GM18505 (cell line): ENCODE data around the gene SEMG2.

ENCODE experiments used
- ATAC-seq: cut with Tn5 transposase; IDR thresholded peaks from one replicate; pipeline ENCODE4 v1.9.1; 2021; ENCODE audit not compliant: unreplicated experiment
- POLR2A ChIP-seq: IDR thresholded peaks from 4 replicates; pipeline ENCODE4 v1.6.1; 2011; ENCODE audit warnings: borderline replicate concordance; ENCODE audit not compliant: insufficient read depth, insufficient read length; ENCODE audit errors: extremely low read depth

Gene SEMG2

DNA sequence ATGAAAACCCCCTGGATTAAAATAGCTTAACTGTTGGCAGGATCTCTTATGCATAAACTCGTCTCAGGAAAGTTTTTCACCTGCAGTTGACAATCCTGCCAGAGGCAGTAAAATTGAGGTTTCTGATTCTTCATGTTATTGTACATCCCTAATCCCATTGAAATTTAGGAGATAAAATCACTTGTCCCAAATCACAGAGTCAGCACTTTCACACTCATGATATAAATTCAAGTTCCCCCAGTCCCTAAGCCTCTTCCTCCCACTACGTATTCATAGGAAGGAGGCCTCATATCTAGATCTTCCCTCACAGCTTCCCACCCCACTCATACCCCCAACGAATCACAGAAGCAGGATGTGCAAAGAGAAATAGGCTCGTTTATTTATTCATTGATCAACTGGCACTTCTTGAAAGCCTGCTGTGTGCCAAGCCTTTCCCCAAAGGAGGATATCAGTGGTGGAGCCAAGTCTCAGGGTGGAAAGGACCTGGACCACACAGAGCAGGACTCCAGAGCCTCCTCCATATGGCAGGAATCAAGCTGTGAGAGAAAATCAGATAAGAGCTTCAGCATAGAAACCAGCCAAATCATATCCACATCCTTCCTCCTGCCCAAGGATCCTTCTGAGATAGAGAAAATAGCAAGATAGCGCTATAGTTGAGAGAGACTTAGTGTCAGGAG lies 30.8 kb downstream of the SEMG2 start:
- no peak for ATAC-seq
- no peak for TF ChIP-seq POLR2A

DNA sequence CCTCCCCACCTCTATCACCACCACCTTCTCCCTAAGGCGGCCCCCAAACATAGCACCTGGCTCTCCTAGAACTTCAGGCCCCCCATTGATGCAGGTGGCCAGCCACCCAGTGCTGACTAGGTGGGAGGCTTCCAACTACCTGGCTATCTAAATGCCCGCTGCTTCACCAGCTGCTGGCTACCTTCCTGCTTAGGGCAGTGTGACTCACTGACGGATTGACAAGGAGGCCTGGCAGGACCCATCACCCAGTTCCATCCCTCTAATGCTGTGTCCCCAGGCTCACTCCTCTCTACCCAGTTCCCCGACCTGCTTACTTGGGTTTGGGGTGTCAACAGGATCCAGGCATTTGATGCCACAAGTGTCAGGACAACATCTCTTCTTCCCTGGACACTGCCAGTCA lies 32.1 kb downstream of the SEMG2 start:
- ATAC-seq = no peak
- TF ChIP-seq POLR2A = no peak

DNA sequence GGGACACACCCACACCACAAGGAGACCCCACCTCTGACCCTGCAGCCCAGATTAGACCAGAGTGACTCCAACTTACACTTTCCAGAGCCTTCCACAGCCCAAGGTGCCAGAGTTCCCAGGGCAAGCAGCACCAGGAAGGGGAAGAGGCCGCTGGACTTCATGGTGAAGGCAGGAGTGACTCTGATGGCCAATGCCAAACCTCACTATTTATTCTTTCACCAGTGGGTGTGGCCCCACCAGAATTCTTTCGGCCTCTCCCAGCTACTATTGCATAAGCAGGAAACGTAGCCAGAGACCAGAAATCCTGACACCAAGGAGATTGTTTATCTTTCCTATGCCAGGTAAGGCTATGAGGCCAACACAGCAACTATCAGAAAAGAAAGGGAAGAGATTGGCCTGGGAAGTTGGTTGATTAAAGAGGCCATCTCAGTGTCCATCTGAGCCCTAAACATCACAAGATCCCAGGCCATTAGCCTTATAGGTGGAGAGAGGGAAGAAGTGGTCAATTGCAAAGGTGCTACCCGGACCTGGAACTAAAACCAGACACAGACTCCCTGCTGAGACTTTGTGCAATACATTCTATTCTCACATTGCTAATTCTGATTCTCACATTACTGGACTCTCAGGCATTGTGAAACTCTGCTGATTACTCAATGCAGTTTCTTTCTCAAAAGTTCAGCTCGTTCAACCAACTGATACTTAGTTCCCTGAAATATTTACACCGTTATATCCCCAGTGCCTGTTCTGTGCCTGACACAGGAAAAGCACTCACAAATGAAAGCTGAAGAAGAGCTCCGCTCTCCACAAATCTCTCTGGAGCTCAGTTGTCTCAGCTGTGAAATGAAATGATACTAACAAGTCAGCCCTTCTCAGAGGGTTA lies 33.5 kb downstream of the SEMG2 start, which contains the start of gene SLPI:
TSS of gene SLPI (minus strand) at position 182 of the 880 bp plus-strand sequence. CDS start at position 161, 21 bp downstream.
- ATAC-seq = no peak
- no peak for TF ChIP-seq POLR2A

DNA sequence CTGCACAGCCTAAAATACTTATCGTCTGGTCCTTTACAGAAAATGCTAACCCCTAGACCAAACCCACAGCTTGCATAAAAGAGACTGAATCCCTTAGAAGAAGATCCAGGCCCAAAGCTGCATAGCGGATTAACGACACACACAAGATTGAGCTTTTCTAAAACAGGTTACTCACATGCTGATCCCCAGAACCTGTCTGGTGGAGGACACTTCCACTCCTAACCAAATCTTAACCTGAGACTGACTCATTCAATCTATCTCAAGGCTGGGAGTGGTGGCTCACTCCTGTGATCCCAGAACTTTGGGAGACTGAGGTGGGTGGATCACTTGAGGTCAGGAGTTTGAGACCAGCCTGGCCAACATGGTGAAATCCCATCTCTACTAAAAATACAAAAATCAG lies 36.0 kb downstream of the SEMG2 start:
- no peak for ATAC-seq
- TF ChIP-seq POLR2A = no peak

DNA sequence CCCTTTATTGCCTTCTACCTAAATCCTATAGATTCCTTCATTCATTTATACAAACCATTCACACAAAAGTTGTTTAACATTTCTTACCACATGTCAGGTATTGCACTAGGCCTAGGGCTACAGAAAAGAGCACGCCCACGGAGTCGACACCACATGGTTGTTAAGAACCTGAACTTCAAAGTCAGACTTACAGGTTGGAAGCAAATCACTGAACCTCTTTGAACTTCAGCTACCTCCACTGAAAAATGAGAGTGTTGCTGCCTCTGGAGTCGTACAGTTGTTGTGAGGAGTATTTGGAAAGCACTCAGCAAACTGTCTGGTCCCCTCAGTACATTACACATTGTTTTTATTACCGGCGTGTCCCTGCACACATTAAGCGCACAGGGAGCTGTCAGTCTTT lies 36.5 kb downstream of the SEMG2 start:
- ATAC-seq = no peak
- no peak for TF ChIP-seq POLR2A

DNA sequence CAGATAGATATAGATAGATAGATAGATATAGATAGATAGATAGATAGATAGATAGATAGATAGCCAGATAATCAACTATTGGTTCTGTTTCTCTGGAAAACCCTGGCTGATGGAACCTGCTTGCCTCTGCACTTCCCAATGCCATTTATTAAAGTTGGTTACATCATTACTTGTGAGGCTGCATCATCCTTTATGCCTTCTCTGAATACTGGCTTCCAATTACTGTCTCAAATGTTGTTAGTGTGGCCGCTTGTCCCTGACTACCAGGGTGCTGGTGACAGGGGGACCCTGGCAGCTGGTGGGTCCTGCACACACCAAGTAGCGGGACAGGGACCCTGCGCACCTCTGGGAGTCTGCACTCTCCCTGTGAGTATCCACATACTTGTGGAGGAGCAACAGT lies 37.1 kb downstream of the SEMG2 start:
- no peak for ATAC-seq
- TF ChIP-seq POLR2A = no peak

DNA sequence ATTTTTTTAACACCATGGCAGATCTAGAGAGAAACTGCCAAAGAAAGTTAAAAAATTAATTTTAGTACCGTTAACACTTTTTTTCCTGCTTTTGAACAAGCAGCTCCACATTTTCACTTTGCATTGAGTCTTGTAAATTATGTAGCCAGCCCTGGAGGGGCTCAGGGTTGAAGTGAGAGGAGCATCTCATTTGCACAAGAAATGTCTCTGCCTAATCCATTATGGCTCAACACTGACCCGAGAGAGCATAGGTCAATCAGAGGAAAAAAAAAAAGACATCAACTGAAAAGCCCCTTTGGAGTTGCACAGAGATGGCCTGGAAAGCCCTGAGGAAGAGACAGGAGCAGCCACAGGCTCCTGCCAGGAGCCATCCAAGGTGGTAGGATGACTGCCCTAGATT lies 37.5 kb downstream of the SEMG2 start:
- TF ChIP-seq POLR2A = no peak
- no peak for ATAC-seq

DNA sequence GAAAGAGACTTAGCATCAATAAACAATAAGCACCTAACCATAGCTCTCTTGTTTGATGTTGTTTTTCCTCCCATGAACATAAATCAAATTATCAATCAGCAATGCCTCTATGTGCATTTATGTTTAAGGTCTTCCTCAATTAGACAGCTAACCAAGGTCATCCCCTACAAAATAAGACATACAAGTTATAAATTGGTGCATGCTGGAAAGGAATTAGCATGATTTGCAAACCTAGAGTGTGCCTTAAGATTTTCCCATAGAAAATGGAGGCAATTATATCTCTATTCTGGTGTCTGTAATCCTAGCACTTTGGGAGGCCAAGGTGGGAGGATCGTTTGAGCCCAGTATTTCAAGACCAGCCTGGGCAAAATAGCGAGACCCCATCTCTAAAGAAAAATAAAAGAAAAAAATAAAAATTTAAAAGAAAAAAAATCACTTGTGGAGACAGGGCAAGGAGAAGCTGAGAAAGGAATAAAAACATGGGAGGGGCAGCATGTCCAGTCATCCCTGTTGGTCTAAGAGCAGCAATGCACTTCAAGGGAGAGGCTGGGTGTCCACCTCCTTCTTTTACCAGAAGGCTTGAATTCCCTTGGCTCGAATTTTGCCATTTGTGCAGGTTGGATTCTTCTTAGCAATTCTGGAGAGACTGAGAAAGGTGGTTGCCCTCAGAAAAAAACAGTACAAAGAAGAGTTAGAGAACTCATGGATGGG lies 42.5 kb downstream of the SEMG2 start:
- no peak for ATAC-seq
- no peak for TF ChIP-seq POLR2A

DNA sequence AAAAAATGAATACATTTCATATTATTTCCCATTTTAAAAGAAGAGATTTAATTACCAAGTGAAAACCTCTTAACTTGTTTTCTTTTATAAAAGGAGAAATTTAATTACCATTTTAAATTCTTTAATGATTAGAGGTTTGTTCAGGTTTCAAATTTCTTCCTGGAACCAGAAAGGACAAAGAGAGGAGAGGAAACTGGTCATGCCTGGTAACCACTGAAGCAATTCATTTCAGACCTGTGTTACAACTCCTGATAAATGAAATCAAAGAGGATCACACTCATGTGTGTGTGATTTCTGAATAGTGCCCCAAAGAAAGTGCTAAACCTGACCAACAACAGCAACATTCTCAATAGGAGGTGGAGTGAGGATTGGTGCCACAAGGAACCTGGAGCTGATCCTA lies 45.8 kb downstream of the SEMG2 start:
- ATAC-seq = no peak
- TF ChIP-seq POLR2A = no peak

DNA sequence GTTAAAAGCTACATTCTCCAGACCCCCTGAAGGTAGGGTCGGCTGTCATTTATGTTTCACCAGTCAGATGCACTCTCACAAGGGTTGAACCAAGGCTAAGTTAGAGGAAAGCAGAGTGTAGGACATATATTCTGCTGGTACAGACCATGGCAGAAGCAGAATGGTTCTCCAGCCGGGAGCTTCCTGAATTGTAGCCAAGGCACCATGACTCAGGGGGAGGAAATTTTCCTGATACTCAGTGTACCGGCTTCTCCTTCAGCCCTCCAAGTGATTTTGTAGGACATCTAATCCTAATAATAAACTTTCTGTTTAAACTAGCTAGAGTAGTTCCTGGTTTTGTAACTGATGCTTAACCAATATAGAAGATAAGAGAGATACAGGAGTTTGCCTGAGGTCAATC lies 47.4 kb downstream of the SEMG2 start:
- TF ChIP-seq POLR2A = no peak
- no peak for ATAC-seq

DNA sequence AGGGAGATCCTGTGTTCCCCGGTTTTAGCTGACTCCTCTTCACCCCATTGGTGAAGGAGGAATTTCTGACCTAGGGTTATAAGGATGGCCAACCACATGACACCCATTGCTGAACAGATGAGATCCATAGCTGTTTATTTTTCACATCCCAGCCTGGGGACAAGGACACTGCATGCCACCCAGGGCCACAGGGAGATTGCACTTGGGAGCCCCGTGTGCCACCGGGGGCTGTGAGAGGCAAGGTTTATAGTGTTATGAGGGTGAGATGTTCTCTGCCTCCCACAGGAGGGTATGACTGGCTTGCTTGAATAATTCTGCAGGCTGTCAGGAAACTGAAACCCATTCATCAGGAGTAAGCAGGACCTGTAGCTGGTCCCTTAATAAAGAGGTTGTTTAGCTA lies 47.9 kb downstream of the SEMG2 start:
- no peak for TF ChIP-seq POLR2A
- ATAC-seq = no peak

DNA sequence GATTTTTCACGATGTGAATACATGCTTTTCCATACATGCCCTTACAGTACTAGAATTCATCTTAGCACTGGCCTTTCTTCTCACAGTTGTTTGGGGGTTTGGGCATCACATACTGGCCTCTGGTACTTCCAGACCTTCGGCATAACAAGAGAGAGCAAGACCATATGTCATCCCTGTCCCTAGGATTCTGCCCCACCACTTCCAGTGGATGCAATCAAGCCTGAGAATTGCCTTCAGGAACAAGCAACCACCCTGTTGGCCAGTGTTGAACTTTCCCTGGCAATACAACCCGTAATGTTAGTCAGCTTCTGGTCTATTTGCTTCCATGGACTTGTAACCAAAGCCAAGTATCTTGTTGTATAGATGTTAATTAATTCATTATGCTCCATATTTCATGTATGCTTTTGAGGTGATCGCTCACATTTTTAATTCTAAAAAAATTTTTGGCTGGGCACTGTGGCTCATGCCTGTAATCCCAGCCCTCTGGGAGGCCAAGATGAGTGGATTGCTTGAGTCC lies 48.6 kb downstream of the SEMG2 start:
- TF ChIP-seq POLR2A = no peak
- no peak for ATAC-seq
